ENCODE measurements around the gene CMTM4.

The CMTM4 gene

DNA sequence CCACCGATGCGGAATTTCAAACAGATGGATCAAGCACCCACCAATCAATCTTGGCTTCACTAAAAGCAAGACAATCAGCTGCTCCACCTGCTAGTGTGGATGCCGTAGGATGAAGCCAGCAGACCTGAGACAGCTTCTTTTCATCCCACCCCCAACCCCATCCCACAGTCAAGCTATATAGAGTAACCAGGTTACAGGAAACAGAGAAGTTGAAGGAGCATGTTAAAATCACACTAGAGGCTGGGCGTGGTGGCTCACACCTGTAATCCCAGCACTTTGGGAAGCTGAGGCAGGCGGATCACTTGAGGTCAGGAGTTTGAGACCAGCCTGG lies 37.7 kb downstream of the CMTM4 start:
- in situ Hi-C loops (cut with MboI; ENCODE audit: low sequenced_read_pairs, unreplicated experiment), result no loop called here
- TF ChIP-seq, protein P1, sequence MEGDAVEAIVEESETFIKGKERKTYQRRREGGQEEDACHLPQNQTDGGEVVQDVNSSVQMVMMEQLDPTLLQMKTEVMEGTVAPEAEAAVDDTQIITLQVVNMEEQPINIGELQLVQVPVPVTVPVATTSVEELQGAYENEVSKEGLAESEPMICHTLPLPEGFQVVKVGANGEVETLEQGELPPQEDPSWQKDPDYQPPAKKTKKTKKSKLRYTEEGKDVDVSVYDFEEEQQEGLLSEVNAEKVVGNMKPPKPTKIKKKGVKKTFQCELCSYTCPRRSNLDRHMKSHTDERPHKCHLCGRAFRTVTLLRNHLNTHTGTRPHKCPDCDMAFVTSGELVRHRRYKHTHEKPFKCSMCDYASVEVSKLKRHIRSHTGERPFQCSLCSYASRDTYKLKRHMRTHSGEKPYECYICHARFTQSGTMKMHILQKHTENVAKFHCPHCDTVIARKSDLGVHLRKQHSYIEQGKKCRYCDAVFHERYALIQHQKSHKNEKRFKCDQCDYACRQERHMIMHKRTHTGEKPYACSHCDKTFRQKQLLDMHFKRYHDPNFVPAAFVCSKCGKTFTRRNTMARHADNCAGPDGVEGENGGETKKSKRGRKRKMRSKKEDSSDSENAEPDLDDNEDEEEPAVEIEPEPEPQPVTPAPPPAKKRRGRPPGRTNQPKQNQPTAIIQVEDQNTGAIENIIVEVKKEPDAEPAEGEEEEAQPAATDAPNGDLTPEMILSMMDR (IDR thresholded peaks at IDR 0.05; ENCODE audit: borderline replicate concordance, control extremely low read depth, extremely low read depth, insufficient read depth, missing control alignments), result no peak
- DNase-seq (ENCODE audit: low spot score), result no peak

DNA sequence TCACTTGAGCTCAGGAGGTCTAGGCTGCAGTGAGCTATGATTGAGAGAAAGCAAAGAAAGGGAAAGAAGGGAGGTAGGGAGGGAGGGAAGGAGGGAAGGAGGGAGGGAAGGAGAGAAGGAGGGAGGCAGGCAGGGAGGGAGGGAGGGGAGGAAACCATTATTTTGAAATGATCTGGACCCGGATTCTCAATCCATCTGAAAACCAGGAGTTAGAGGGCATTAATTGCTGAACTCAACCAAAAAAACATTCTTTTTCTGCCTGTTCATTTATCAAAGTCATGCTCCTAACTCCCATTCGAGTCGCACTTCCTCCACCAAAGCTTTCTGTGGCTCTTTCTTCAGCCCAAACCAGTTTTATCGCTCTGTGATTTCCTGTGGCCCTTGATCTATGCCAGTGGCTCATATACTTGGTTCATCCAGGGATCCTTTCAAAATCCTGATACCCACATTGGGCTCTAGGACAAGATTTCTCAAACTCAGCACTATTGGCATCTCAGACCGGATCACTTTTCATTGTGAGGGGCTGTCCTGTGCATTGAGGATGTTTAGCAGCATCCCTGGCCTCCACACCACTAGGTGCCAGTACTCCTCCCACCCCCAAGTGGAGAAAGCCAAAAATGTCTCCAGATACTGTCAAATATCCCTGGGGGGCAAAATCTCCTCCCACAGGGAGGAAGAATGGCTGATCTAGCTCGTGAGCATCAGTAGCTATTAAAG lies 38.2 kb downstream of the CMTM4 start:
- in situ Hi-C loops (cut with MboI; ENCODE audit: low sequenced_read_pairs, unreplicated experiment), result no loop called here
- no peak for DNase-seq (ENCODE audit: low spot score)
- TF ChIP-seq, protein P1 (IDR thresholded peaks at IDR 0.05; ENCODE audit: borderline replicate concordance, control extremely low read depth, extremely low read depth, insufficient read depth, missing control alignments), result no peak

DNA sequence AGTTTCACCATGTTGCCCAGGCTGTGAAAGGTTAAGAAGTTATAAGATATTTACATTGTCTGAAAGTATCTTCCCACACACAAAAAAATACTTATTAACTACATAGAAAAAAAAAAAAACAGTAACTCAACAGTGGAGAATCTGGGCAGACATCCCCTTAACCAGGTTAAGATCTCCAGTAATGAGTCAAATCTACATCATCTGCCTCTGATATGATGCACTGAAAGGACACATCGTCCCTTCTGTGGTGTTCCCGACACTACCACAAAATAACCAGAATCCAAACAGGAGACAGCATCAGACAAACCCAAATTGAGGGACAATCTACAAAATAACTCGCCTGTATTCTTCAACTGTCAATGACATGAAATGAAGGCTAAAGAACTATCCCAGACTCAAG lies 40.0 kb downstream of the CMTM4 start:
- TF ChIP-seq, protein P1 (IDR thresholded peaks at IDR 0.05; ENCODE audit: borderline replicate concordance, control extremely low read depth, extremely low read depth, insufficient read depth, missing control alignments), result no peak
- no peak for DNase-seq (ENCODE audit: low spot score)
- in situ Hi-C loops (cut with MboI; ENCODE audit: low sequenced_read_pairs, unreplicated experiment), result no loop called here

DNA sequence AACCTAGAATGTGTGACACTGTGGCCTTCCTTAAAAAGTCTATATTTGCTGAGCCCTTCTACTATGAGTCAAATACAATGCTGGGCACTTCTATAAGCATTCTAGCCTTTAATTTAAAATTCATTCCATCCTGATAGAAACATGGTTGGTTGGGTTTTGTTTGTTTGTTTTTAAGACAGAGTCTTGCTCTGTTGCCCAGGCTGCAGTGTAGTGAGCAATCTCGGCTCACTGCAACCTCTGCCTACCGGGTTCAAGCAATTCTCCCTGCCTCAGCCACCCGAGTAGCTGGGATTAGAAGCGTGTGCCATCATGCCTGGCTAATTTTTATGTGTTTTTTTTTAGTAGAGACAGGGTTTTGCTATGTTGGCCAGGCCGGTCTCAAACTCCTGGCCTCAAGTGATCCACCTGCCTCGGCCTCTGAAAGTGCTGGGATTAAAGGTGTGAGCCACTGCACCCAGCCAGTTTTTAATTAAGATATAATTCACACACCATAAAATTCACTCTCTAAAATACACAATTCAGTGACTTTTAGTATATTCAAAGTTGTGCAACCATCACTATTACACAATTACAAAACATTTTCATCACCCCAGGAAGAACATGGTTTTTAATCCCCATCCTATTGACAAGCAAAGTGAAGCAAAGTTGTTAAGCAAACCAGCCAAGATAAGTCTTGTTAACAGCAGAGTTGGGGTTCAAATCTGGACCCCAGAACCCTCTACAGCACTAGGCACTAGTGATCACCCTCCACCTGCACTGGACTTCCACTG lies 42.8 kb downstream of the CMTM4 start:
- no peak for DNase-seq (ENCODE audit: low spot score)
- TF ChIP-seq, protein P1 (IDR thresholded peaks at IDR 0.05; ENCODE audit: borderline replicate concordance, control extremely low read depth, extremely low read depth, insufficient read depth, missing control alignments), result no peak
- in situ Hi-C loops (cut with MboI; ENCODE audit: low sequenced_read_pairs, unreplicated experiment), result no loop called here

DNA sequence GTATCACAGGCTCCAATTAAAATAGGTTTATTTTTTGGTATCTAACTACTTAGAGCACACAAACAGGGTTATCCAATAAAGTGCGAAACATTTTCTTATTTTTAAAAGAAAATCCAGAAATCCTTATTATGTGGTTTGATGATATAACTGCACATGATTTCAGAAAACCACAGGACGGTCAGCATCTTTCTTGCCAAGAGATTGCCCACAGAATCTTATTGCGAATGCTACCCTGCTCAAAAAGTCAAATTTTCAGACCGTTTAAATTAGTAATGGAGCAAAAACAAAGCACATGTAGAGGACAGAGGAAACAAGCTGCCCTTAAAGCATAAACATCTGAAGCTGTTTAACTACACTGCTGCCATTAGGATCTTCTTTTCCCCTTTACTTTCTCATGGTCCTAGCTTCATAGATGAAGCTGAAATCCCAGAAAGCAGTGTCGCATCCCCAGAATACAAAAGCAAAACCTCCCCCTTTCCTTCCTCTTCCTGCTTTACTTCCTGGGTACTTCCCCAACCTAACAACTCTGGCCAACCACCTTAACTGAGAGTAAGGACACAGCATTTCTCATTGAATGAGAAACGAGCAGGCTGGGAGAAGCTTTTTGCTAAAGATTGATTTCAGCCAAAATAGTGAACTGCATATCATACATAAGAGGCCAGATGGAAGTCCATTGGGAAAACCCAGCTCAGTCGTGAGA lies 43.7 kb downstream of the CMTM4 start:
- no peak for DNase-seq (ENCODE audit: low spot score)
- in situ Hi-C loops (cut with MboI; ENCODE audit: low sequenced_read_pairs, unreplicated experiment), result no loop called here
- TF ChIP-seq, protein P1 (IDR thresholded peaks at IDR 0.05; ENCODE audit: borderline replicate concordance, control extremely low read depth, extremely low read depth, insufficient read depth, missing control alignments), result no peak

DNA sequence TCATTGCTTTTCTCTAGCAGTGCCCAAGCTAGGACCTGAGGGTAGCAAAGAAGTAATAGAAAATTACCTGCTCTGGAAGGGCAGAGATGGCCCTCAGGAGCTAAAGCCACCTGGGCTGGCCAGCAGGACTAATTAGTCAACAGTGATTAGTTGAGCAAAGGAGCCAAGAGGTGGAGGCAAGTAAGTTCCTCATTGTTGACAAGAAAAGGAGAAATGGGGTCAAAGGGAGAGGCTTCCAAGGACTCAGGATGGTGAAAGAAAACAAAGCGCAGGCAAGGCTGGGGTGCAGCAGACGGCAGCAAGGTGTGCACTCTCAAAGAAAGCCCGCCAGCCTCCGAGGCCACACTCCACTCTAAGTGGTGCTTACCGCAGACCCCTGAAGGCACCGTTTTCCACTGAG lies 44.6 kb downstream of the CMTM4 start:
- DNase-seq (ENCODE audit: low spot score), result no peak
- TF ChIP-seq, protein P1 (IDR thresholded peaks at IDR 0.05; ENCODE audit: borderline replicate concordance, control extremely low read depth, extremely low read depth, insufficient read depth, missing control alignments), result no peak
- in situ Hi-C loops (cut with MboI; ENCODE audit: low sequenced_read_pairs, unreplicated experiment), result no loop called here

All from GM13976 (cell line).